Tibial nerve (tissue), 4 donors: ENCODE data around the gene ABCA4. TPM values are rescaled to one million over a fixed set of nuclear protein-coding genes. Genes with fewer than 3 reads are reported as not detected.

ENCODE experiments used
- DNase-seq, 2 donors: peaks; one replicate each; pipeline ENCODE4 v3.0.0-alpha.2; 2019; ENCODE audit warnings: low spot score in 2 of 2
- H3K27ac ChIP-seq, 4 donors: fragments of 200-600 bp; sonication (generic) in 3 of 4; one replicate each; pipeline ENCODE4 v1.5.1; 2017 to 2019; ENCODE audit warnings: mild to moderate bottlenecking in 1 of 4
- H3K27me3 ChIP-seq, 2 donors: fragments of 200-600 bp; sonication (generic) in 1 of 2; one replicate each; pipeline versions ENCODE4 v1.5.1 to v1.6.0; 2017 to 2019
- H3K36me3 ChIP-seq, 3 donors: fragments of 200-600 bp; sonication (generic); one replicate each; pipeline ENCODE4 v1.5.1; 2018 to 2019
- H3K4me1 ChIP-seq, 4 donors: fragments of 200-600 bp; sonication (generic) in 3 of 4; one replicate each; pipeline ENCODE4 v1.5.1; 2017 to 2019
- H3K4me3 ChIP-seq, 4 donors: fragments of 200-600 bp; sonication (generic) in 3 of 4; one replicate each; pipeline ENCODE4 v1.5.1; 2017 to 2019; ENCODE audit warnings: mild to moderate bottlenecking in 1 of 4, moderate library complexity in 1 of 4
- H3K9me3 ChIP-seq, 4 donors: fragments of 200-600 bp; sonication (generic) in 3 of 4; one replicate each; pipeline ENCODE4 v1.5.1; 2017 to 2019
- EP300 ChIP-seq, 2 donors: sonication (generic); formaldehyde crosslinking; IDR thresholded peaks; one replicate each; pipeline ENCODE4 v1.6.1; 2017; ENCODE audit warnings: antibody characterized with exemption in 2 of 2, mild to moderate bottlenecking in 1 of 2
- POLR2A ChIP-seq, 2 donors: fragments of 450-650 bp; IDR thresholded peaks; one replicate each; pipeline ENCODE4 v1.6.1; 2017; ENCODE audit warnings: antibody characterized with exemption in 2 of 2, mild to moderate bottlenecking in 2 of 2, moderate library complexity in 2 of 2
- WGBS, 2 donors: methylation state at CpG; one replicate each; pipeline ENCODE4 v1.1.5; 2018; 5-methylcytosine and 5-hydroxymethylcytosine counted together
- total RNA-seq, 4 donors: library from RNA; depleted of rRNA; stranded (reverse); fragments of >200 nt; gene quantifications; one replicate each; pipeline ENCODE4 v1.1.0, GENCODE V29; 2016
- TF ChIP-seq, protein P1 (sequence below), 5 experiments: fragments of 200-600 bp in 3 of 5; fragments of 450-650 bp in 2 of 5; sonication (generic) in 3 of 5; IDR thresholded peaks; one replicate each; pipeline ENCODE4 v1.5.1; 2016 to 2019; ENCODE audit warnings: antibody characterized with exemption in 5 of 5, mild to moderate bottlenecking in 3 of 5, moderate library complexity in 2 of 5

ABCA4 gene
- total RNA-seq, 4 donors from 2014 or later: 0.20 to 0.21 TPM; not detected in 2

DNA sequence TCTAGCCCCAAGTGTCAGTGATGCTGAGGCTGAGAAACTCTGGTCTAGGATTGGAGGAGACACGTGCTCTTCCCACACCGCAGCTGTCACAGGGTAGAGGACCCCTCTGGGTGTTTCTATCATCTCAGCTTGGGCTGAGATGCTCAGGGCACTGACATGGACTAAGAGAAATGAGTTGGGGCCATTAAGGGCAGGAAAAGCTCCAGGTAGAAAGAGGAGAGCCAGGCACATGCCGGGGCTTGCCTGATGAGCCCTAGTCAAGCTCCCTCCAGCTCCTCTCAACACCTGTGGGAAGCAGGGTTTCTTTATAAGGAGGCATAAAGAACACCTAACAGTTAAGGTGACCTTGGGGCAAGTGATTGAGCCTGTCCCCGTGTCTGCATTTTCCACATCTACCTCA is 17.3 kb downstream of the ABCA4 start:
- no peak for DNase-seq
- H3K4me3 ChIP-seq: no peak overlapping the region
- H3K27ac ChIP-seq: no peak overlapping the region
- WGBS, 2 donors: 78 to 88% methylated on average over 3 to 4 of the region's 4 CpGs
- H3K36me3 ChIP-seq: no peaks in the 10 kb centered on the region
- TF ChIP-seq EP300 (IDR thresholded peaks at IDR 0.05) (no peak), POLR2A (IDR thresholded peaks at IDR 0.05) (no peak)
- TF ChIP-seq, protein P1, sequence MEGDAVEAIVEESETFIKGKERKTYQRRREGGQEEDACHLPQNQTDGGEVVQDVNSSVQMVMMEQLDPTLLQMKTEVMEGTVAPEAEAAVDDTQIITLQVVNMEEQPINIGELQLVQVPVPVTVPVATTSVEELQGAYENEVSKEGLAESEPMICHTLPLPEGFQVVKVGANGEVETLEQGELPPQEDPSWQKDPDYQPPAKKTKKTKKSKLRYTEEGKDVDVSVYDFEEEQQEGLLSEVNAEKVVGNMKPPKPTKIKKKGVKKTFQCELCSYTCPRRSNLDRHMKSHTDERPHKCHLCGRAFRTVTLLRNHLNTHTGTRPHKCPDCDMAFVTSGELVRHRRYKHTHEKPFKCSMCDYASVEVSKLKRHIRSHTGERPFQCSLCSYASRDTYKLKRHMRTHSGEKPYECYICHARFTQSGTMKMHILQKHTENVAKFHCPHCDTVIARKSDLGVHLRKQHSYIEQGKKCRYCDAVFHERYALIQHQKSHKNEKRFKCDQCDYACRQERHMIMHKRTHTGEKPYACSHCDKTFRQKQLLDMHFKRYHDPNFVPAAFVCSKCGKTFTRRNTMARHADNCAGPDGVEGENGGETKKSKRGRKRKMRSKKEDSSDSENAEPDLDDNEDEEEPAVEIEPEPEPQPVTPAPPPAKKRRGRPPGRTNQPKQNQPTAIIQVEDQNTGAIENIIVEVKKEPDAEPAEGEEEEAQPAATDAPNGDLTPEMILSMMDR (IDR thresholded peaks at IDR 0.05): no peak
- no peaks in the 10 kb centered on the region for H3K9me3 ChIP-seq
- peaks cover 0 to 2% of the 10 kb centered on the region in 2 donors for H3K27me3 ChIP-seq
- H3K4me1 ChIP-seq: peaks cover 0 to 15% (median 0%) of the 10 kb centered on the region in 4 donors

DNA sequence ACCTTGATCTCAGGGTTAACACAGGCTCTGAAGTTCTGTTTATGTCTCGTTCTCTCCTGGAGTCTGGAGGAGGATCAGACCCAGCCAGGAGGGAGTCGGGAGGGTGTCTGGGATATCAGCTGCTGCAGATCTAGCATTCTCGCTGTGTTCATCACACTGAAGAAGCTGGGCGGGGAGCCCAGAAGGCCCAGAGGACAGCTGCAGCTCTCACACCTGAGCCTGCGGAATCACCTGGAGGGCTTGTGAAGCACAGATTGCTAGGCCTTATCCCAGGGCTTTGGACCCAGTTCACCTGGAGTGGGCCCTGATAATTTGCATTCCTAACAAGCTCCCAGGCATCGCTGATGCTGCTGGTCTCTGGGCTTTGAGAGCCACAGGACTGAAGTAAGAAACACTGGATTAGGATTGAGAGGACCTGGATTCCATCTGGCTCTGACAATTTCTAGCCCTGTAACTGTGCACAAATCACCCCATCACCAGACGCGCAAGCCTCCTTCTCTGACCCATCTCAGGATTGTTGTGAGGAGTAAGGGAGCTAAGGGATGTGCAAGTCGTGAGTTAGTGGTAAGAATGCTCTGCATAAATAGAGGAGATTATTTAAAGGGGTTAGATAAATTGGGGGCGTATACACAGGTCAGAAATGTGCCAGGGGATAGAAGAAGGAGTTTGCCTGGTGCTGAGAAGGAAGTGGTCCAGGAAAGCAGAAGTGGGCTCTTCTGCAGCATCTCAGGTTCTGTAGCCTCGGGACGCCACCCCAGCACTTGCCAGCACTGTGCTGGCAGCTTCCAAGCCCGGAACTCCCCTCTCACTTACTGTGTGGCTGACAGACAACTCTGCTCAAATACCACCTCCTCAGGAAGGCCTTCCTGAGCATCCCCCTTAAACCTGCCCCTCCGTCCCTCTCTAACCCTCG is 19.1 kb downstream of the ABCA4 start:
- Histone ChIP-seq H3K27ac (no peak overlapping the region), H3K27me3 (peaks cover 0 to 2% of the 10 kb centered on the region in 2 donors)

DNA sequence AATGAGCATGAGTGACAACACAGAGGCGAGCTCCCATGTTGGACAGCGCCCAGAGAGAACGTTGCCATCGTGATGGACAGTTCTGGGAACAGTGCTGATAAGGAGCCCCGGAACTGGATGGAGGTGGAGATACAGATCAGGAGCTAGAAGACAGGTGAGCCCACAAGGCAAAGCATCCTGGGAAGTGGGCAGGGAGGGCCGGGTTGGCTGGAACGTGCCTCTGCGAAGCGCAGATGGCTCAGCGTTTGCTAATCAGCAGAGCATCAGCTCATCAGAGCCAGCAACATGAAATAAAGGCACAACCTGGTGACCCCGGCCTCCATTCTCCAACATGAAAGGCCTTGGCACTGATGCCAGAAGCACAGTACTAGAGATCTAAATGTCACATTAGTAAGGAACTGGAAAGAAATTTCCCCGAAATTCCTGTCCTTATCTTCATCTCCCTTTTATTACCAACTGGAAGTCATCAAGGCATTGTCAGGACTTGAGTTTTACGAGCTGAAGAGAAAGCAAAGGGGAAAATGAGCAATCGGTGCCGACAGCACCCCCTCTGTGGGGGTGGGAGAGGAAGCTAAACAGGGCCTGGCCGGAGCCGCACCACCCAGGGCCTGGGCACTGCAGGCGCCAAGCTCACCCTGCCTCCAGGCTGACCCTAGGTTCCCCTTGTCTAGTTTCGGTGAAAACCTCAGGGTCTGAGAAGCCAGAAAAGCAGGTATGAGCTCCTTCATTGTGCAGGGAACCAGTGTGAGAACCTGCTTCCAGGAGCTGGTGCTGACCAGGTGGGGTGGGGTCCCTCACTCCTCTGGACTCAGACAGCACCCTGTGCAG is 19.9 kb downstream of the ABCA4 start:
- WGBS, 2 donors: 61 to 62% methylated on average over 19 of the region's 19 CpGs
- Histone ChIP-seq H3K27ac (no peak overlapping the region), H3K9me3 (no peaks in the 10 kb centered on the region), H3K36me3 (no peaks in the 10 kb centered on the region), H3K4me3 (no peak overlapping the region), H3K27me3 (peaks cover 0 to 2% of the 10 kb centered on the region in 2 donors), H3K4me1 (peaks cover 0 to 38% (median 11%) of the 10 kb centered on the region in 4 donors)
- no peak for TF ChIP-seq EP300 (IDR thresholded peaks at IDR 0.05)
- no peak for TF ChIP-seq POLR2A (IDR thresholded peaks at IDR 0.05)
- TF ChIP-seq, protein P1 (IDR thresholded peaks at IDR 0.05): no peak
- DNase-seq: no peak

More for the DNA sequence above, 19.1 kb downstream of the ABCA4 start:
- Histone ChIP-seq H3K4me1 (peaks cover 0 to 30% (median 2%) of the 10 kb centered on the region in 4 donors), H3K36me3 (no peaks in the 10 kb centered on the region), H3K4me3 (no peak overlapping the region), H3K9me3 (no peaks in the 10 kb centered on the region)
- DNase-seq: no peak
- WGBS, 2 donors: 76 to 83% methylated on average over 12 to 14 of the region's 15 CpGs
- no peak for TF ChIP-seq EP300 (IDR thresholded peaks at IDR 0.05)
- TF ChIP-seq, protein P1 (IDR thresholded peaks at IDR 0.05): no peak
- TF ChIP-seq POLR2A (IDR thresholded peaks at IDR 0.05): no peak

DNA sequence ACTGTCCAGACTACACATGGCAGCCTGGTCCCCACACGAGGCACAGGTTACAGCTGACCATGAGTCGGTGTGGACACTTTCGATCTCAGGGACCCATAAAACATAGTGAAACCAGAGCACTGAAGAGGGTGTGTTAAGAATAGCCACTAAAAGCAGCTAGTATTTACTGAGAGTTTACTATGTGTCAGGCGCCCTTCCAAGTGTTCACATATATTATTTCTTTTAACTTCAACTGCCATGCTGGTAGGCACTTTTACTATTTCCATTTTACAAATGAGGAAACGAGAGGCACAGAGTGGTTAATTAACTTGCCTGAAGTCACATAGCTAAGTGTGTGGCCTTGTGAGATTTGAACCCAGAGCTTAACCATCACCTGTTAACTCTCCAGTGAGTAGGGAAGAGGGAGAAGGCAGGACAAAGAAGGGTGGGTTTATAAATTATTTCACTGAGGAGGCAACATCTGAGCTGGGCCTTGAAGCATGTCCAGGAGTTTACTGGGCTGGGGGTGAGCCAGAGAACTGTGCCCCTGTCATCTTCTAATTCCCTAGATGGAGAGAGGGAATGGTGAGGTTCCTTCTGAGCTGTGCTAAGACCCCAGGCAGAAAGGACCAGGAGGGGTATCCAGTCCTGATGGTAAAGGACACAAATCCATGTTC is 20.7 kb downstream of the ABCA4 start:
- 93 to 97% methylated on average over 5 of the region's 5 CpGs for WGBS, 2 donors
- no peaks in the 10 kb centered on the region for H3K9me3 ChIP-seq
- no peak overlapping the region for H3K27ac ChIP-seq
- peaks cover 0 to 2% of the 10 kb centered on the region in 2 donors for H3K27me3 ChIP-seq
- H3K4me1 ChIP-seq: peaks cover 0 to 38% (median 18%) of the 10 kb centered on the region in 4 donors
- TF ChIP-seq EP300 (IDR thresholded peaks at IDR 0.05): no peak
- TF ChIP-seq, protein P1 (IDR thresholded peaks at IDR 0.05): no peak
- no peak for TF ChIP-seq POLR2A (IDR thresholded peaks at IDR 0.05)
- no peak overlapping the region for H3K4me3 ChIP-seq
- no peak for DNase-seq
- H3K36me3 ChIP-seq: no peaks in the 10 kb centered on the region
